ENCODE results near the gene SYNPR. TPM values are rescaled to one million over a fixed set of nuclear protein-coding genes. Genes with fewer than 3 reads are reported as not detected.

The SYNPR gene
- total RNA-seq, 1 donor from 2014 or later: 0.27 TPM

- H3K4me3 ChIP-seq (ENCODE audit: insufficient read depth, low read depth, low read length): no peak overlapping the region
- no peaks in the 10 kb centered on the region for H4K20me1 ChIP-seq (ENCODE audit: insufficient read depth, low read length)
- H3K27ac Mint-ChIP-seq (ENCODE audit: unreplicated experiment): no peak overlapping the region
- DNase-seq (ENCODE audit: low read depth) (peak; percentile 25), FAIRE-seq (no peak)
- peaks cover 3% of the 10 kb centered on the region for H3K27me3 Mint-ChIP-seq (ENCODE audit: low read depth, unreplicated experiment)
- H3K9me3 Mint-ChIP-seq (ENCODE audit: unreplicated experiment): peaks cover 2% of the 10 kb centered on the region
- no peak overlapping the region for H3K27ac ChIP-seq (ENCODE audit: low read depth, low read length)
- H3K36me3 Mint-ChIP-seq (ENCODE audit: low read depth, unreplicated experiment): no peaks in the 10 kb centered on the region
- H3K4me3 Mint-ChIP-seq (ENCODE audit: unreplicated experiment): no peak overlapping the region
- peaks cover 14% of the 10 kb centered on the region for H3K4me1 ChIP-seq (ENCODE audit: insufficient read depth, low read length)
- TF ChIP-seq CTCF (IDR thresholded peaks at IDR 0.05; ENCODE audit: insufficient read depth, low read depth, low read length) (no peak), EZH2 (IDR thresholded peaks at IDR 0.05; ENCODE audit: insufficient read depth, low read length) (no peak)
- no peaks in the 10 kb centered on the region for H3K27me3 ChIP-seq (ENCODE audit: insufficient read depth, low read length)
- H3K9me3 ChIP-seq (ENCODE audit: insufficient read depth, low read depth, low read length): no peaks in the 10 kb centered on the region
- H3K4me1 Mint-ChIP-seq (ENCODE audit: low read depth, unreplicated experiment): peaks cover 28% of the 10 kb centered on the region
- H3K79me2 ChIP-seq (ENCODE audit: insufficient read depth, low read length): no peaks in the 10 kb centered on the region
- no peak overlapping the region for H3K9ac ChIP-seq (ENCODE audit: low read length)
- H2AFZ ChIP-seq (ENCODE audit: low read depth, low read length): no peak overlapping the region
- peak overlapping the region; percentile 51 for H3K4me2 ChIP-seq (ENCODE audit: low read length)
- H3K36me3 ChIP-seq (ENCODE audit: insufficient read depth, low read length): no peaks in the 10 kb centered on the region
Observed at GRCh38 chr3:63354160-63354559, 76.1 kb downstream of the SYNPR start.

- Histone ChIP-seq H3K9ac (ENCODE audit: low read length) (no peak overlapping the region), H3K4me1 (ENCODE audit: insufficient read depth, low read length) (peaks cover 14% of the 10 kb centered on the region), H4K20me1 (ENCODE audit: insufficient read depth, low read length) (no peaks in the 10 kb centered on the region), H3K4me3 (ENCODE audit: insufficient read depth, low read depth, low read length) (no peak overlapping the region), H3K27ac (ENCODE audit: low read depth, low read length) (no peak overlapping the region), H3K27me3 (ENCODE audit: insufficient read depth, low read length) (no peaks in the 10 kb centered on the region), H2AFZ (ENCODE audit: low read depth, low read length) (no peak overlapping the region), H3K9me3 (ENCODE audit: insufficient read depth, low read depth, low read length) (no peaks in the 10 kb centered on the region), H3K79me2 (ENCODE audit: insufficient read depth, low read length) (no peaks in the 10 kb centered on the region), H3K4me2 (ENCODE audit: low read length) (no peak overlapping the region), H3K36me3 (ENCODE audit: insufficient read depth, low read length) (no peaks in the 10 kb centered on the region)
- TF ChIP-seq CTCF (IDR thresholded peaks at IDR 0.05; ENCODE audit: insufficient read depth, low read depth, low read length) (no peak), EZH2 (IDR thresholded peaks at IDR 0.05; ENCODE audit: insufficient read depth, low read length) (no peak)
- no peaks in the 10 kb centered on the region for H3K36me3 Mint-ChIP-seq (ENCODE audit: low read depth, unreplicated experiment)
- H3K4me1 Mint-ChIP-seq (ENCODE audit: low read depth, unreplicated experiment): peaks cover 28% of the 10 kb centered on the region
- H3K27me3 Mint-ChIP-seq (ENCODE audit: low read depth, unreplicated experiment): peaks cover 3% of the 10 kb centered on the region
- peak overlapping the region; percentile 7 for H3K27ac Mint-ChIP-seq (ENCODE audit: unreplicated experiment)
- H3K4me3 Mint-ChIP-seq (ENCODE audit: unreplicated experiment): no peak overlapping the region
- H3K9me3 Mint-ChIP-seq (ENCODE audit: unreplicated experiment): peaks cover 2% of the 10 kb centered on the region
- peak; percentile 20 for DNase-seq (ENCODE audit: low read depth)
- FAIRE-seq: peak; percentile 32
Observed at GRCh38 chr3:63355809-63356208, 77.7 kb downstream of the SYNPR start.

GRCh38 chr3:63364495-63364894 is 86.4 kb downstream of the SYNPR start:
- no peak overlapping the region for H3K27ac Mint-ChIP-seq (ENCODE audit: unreplicated experiment)
- Histone ChIP-seq H3K27ac (ENCODE audit: low read depth, low read length) (no peak overlapping the region), H3K4me2 (ENCODE audit: low read length) (no peak overlapping the region), H3K27me3 (ENCODE audit: insufficient read depth, low read length) (no peaks in the 10 kb centered on the region), H3K9me3 (ENCODE audit: insufficient read depth, low read depth, low read length) (no peaks in the 10 kb centered on the region), H3K9ac (ENCODE audit: low read length) (no peak overlapping the region), H3K79me2 (ENCODE audit: insufficient read depth, low read length) (no peaks in the 10 kb centered on the region), H3K4me1 (ENCODE audit: insufficient read depth, low read length) (no peaks in the 10 kb centered on the region), H4K20me1 (ENCODE audit: insufficient read depth, low read length) (no peaks in the 10 kb centered on the region), H3K4me3 (ENCODE audit: insufficient read depth, low read depth, low read length) (no peak overlapping the region), H3K36me3 (ENCODE audit: insufficient read depth, low read length) (no peaks in the 10 kb centered on the region), H2AFZ (ENCODE audit: low read depth, low read length) (no peak overlapping the region)
- H3K9me3 Mint-ChIP-seq (ENCODE audit: unreplicated experiment): no peaks in the 10 kb centered on the region
- TF ChIP-seq CTCF (IDR thresholded peaks at IDR 0.05; ENCODE audit: insufficient read depth, low read depth, low read length): no peak
- TF ChIP-seq EZH2 (IDR thresholded peaks at IDR 0.05; ENCODE audit: insufficient read depth, low read length): no peak
- peaks cover 3% of the 10 kb centered on the region for H3K27me3 Mint-ChIP-seq (ENCODE audit: low read depth, unreplicated experiment)
- H3K36me3 Mint-ChIP-seq (ENCODE audit: low read depth, unreplicated experiment): no peaks in the 10 kb centered on the region
- no peak for FAIRE-seq
- peak; percentile 67 for DNase-seq (ENCODE audit: low read depth)
- peaks cover 4% of the 10 kb centered on the region for H3K4me1 Mint-ChIP-seq (ENCODE audit: low read depth, unreplicated experiment)
- no peak overlapping the region for H3K4me3 Mint-ChIP-seq (ENCODE audit: unreplicated experiment)
